SK-N-DZ (cell line): ENCODE results near the gene NUBP2.

Source experiments
- DNase-seq: peaks from one replicate; pipeline ENCODE4 v3.0.0-alpha.2; 2015; ENCODE audit warnings: low spot score

NUBP2 gene

GRCh38 chr16:1800701-1801100 lies 17.9 kb downstream of the NUBP2 start:
- DNase-seq, result no peak

DNA sequence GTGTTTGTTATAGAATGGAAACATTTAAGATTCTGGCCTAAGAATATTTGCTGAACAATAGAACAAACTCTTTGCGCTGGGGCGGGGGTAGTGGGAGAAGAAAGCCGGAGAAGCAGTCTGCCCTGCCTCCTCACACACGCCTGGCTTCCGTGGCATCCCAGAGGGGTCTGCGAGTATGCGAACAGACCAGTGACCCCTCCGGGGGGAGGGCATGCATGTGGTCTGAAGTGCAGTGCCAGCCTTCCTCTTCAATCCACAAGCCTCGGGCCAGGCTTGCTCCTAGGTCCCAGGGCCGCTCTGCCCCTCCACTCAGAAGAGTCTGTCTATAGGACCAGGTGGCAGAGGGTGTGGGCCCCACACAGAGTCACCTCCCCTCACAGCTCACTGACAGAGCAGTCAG lies 24.9 kb downstream of the NUBP2 start:
- no peak for DNase-seq

DNA sequence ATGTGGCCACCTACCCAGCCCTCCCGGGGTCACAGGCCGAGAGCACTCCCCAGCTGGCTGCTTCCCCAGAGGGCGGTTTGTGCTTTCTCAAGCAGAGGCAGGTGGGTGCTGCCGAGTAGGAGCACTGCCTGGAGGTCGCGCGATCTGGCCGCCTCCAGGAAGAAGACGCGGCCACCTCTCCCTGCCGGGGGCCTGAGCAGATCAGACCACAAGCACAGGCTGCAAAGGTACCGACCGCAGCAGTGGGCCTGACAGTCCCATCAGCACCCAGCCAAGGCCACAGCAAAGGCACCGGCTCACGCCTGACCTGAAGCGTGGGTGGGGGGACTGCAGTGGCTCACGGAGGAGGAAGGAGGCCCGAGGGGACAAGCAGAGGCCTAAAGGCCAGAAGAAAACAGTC lies 25.9 kb downstream of the NUBP2 start:
- DNase-seq, result no peak

GRCh38 chr16:1809281-1809801 lies 26.6 kb downstream of the NUBP2 start:
- DNase-seq, result no peak

- no peak for DNase-seq
Observed at GRCh38 chr16:1810106-1810505, 27.3 kb downstream of the NUBP2 start.

DNA sequence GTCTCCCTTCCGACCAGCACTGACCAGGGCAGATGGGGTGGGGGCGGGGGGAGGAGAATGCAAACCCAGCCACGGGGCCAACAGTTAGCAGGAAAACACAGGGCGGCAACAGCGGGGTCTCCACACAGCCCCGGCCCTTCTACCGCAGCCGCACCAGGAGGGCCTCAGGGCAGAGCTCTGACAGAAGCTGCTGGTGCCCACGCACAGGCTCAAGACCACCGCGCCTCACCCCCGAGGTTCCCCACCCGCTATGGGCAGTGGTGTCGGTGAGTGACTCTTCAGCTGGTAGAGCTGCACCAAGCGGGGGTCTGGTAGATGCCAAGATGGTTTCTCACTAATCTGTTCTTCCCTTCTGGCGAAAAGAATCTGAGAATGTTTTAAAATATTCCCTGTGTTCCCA lies 27.8 kb downstream of the NUBP2 start:
- DNase-seq, result no peak

DNA sequence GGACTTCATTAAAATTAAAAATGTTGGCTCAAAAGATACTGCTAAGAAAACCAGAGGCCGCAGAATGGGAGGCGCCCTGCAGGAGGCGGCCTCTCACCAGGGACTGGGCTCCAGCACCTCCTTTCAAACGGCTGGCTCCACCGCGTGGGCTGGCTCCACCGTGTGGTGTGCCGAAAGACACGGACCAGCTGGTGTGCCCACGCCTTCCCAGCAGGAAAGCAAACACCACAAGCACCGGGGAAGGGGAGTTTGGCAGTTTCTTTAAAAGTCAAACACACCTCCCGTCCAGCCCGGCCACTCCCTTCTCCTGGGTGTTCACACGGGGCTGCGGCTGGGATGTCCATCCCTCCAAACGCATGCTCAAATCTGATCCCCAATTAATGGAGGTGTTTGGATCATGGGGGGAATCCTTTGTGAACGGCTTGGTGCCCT lies 30.0 kb downstream of the NUBP2 start:
- DNase-seq, result peak; percentile 50

GRCh38 chr16:1815461-1815860 lies 32.7 kb downstream of the NUBP2 start:
- no peak for DNase-seq

DNA sequence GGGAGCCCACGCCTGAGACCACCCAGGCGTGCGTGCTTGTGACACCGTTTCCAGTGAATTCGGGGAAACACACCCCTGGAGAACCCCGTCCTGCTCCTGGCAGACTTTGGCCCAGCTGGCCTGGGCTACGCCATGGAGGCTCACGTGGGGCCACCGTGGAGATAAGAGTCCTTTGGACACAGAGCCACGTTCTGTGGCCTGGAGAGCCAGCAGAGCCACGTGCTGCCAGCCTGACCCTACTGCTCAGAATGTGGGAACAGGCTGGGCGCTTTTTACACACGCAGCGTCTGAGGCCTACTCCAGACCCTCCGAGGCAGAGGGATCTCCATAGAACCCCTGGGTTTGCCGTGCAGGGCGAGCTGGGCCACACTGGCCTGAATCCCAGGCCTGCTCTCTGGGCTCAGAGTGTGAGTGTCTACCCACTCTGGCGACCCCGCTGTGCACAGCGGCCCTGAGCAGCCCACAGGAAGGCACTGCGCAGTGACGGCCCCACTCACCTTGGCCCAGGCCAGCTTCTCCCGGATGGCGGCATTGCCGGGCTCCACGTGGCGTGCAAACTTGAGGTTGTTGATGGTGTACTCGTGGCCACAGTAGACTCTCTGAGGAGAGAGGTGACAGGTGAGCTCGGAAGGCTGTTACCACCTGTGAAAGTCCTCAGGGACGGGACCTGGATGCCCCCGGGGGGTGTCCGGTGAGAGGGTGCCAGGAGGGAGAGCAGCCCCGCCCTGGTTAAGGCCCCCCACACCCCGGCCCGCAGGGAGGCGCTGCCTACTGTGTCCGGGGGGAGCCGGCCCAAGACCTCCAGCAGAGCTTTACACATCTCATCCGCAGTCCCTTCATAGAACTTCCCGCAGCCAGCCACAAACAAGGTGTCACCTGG lies 33.9 kb downstream of the NUBP2 start:
- no peak for DNase-seq

DNA sequence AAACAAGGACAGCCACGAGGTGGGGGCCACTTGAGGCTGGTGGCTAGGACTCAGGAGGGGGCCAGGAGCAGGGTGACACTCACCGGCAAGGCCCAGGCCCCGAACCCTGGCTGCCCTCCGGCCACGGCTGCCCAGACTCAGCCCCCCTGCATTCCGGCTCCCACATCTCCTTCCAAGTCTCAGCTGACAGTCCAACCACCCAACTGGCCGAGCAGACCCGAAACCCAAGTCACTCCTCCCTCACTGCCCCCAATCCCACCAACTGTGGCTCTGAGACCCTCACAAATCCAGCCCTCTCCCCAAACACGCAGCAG lies 34.5 kb downstream of the NUBP2 start:
- DNase-seq, result no peak

DNA sequence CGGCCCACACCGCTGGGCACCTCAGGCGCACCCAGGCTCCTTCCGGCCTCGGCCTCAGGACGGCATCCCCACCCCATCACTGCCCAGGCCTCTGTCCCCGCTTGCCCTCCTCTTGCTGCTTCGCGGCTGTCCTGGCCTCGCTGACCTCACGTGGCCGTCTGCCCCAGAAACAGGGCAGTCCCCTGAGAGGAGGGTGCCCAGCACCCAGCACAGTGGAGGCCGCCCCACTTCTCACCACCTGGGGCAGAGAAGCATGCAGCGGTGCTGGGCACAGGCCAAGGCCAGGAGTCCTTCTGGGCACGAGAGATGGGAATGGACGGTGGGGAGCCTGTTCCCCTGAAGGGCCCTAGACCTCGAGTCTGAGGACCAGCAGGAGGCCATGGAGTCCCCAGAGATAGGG lies 35.0 kb downstream of the NUBP2 start:
- no peak for DNase-seq

GRCh38 chr16:1818204-1818872 lies 35.6 kb downstream of the NUBP2 start:
- no peak for DNase-seq

DNA sequence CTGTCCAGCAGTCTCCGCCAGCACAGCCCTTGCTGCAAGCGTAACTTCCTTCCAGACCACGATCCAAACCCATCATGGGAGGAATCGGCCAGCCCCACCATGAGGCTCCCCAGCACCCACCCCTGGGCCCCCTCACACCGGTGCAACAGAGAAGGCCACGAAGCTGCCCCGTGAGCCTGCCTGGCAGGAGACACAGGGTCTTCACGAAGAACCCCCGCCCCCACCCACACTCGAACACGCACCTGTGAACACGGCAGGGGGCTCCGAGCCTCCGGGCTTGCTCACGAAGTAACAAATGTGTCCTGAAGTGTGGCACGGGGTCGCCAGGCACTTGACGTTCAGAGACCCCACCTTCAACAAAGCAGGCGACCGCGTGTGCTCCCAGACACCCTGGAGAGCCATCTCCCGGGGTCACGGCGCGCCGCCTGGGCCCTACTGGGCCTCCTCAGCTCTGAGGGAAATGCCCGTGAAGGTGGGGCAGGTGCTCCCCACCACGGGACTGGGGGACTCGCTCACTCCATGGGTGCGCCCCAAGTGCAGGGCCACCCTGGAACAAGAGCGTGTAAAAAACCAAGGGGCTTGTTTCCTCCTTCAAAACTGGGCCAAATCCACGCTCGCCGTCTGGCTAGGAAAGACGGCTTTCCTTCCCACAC lies 36.2 kb downstream of the NUBP2 start:
- DNase-seq, result no peak

GRCh38 chr16:1819611-1820010 lies 36.9 kb downstream of the NUBP2 start:
- no peak for DNase-seq

DNA sequence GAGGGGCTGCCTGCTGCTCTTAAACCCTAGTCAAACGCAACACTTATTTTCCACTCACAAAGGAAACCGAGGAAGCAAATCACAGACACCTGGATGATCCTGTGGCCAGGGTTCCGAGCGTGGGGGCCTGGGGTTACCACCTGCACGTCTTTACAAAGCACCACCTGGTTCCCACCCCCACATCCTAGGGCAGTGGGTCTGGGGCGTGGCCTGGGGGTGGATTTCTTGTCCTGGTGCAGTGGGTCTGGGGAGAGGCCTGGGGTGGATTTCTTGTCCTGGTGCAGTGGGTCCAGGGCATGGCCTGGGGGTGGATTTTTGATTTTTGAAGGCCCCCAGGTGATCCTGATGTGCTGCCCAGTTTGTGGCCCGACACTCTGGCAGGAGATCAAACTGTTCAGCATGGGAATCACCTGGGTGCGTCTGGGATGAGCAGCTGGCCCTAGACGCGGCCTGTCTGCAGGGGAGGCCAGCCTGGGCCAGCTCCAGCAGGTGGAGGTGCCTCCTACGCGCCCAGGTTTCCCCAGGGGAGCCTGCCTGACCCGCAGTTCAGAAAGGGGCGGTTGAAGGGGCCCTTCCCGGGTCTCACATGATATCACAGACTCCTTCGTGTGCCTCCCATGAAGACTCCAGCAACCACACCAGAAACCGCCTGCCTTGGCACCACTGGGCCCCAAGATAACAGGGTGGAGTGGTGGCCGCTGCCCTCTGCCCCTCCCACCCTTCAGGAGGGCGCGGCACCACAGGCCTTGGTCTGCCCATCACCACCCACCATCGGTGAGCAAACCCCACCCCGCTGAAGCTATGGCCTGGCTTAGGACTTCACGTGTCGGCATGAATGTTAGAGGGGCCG lies 37.6 kb downstream of the NUBP2 start:
- DNase-seq, result no peak

GRCh38 chr16:1820946-1821290 lies 38.2 kb downstream of the NUBP2 start:
- no peak for DNase-seq

DNA sequence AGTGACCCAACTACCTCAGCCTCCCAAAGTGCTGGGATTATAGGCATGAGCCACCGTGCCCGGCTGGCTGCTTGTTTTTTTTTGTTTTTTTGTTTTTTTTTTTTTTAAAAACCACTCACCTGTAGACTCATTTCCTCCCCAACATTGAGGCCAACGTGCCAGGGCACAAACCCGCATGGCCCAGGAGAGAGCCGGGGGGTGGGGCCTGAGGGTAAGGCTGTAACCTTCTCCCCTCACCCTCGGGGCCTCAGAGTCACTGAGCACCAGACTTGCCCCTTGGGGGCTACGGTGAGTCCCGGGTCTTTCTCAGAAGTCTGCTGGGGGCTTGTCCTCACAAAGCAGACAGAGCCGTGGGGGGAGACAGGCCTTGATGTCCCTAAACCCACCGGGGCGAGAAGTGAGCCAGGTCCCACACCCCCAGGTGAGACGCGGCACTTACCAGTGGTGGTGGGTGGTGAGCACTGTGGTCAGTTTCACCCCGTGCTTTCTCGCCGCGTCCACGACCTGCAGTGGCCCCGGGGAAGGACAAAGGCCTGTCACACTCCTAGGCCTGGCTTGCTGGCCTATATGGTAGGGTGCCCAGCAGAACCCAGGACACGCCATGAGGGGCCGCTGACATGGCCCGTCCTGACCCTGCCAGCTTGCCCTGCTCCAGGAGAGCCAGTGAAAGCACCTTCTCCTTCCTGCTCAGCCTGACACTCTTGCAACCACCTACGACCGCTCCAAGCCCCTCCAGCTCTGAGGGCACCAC lies 39.3 kb downstream of the NUBP2 start:
- DNase-seq, result no peak

- DNase-seq, result no peak
Observed at GRCh38 chr16:1822801-1823200, 40.0 kb downstream of the NUBP2 start.

DNA sequence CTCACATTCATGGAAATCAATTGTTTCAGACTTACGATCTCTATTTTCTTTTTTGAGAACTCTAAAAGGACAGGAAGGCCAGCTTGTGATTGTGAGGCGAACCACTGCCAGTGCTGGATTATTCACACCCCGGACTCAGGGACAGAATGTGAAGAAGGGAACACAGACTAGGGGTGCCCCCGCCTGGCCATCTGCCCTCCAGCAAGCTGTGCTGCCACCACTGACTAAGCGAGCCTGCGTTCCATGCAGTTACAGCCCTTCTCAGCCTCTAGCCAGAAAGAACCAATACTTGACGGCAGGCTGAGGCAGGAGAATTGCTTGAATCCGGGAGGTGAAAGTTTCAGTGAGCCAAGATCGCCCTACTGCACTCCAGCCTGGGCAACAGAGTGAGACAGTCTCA lies 41.1 kb downstream of the NUBP2 start:
- no peak for DNase-seq

DNA sequence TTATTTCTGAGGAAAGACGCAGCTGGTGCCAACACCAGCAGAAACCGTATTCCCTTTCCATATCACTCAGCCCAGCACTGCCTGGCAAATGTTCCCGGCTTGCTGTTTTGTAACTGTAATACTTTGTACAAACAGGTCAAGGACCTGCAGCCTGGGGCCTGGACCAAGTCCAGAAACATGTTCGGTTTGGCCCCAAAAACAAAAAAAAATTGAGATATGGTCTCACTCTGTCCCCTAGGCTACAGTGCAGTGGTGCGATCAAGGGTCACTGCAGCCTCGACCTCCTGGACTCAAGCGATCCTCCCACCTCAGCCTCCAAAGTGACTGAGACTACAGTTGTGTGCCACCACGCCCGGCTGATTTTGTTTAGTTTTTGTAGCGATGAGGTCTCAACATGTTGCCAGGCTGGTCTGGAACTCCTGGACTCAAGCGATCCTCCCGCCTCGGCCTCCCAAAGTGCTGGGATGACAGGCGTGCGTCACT lies 42.7 kb downstream of the NUBP2 start:
- no peak for DNase-seq
